A673 (cell line): ENCODE measurements around the gene FIBCD1. TPM values are rescaled to one million over a fixed set of nuclear protein-coding genes. Genes with fewer than 3 reads are reported as not detected.

Experiments used
- BruUV-seq: library from RNA; stranded (reverse); fragments of 400-500 nt; replicated peaks from 2 replicates; lab custom pipeline; 2021; lab: Mats Ljungman, UMichigan
- CTCF ChIA-PET: fragments of 300-600 bp; sonication (Branson Sonifier 250); formaldehyde crosslinking; loops from one replicate; lab custom pipeline; 2022; ENCODE audit warnings: antibody characterized with exemption; lab: Charles Lee
- POLR2A ChIA-PET: fragments of 300-600 bp; sonication (Branson Sonifier 250); formaldehyde crosslinking; loops from one replicate; lab custom pipeline; 2022; ENCODE audit warnings: antibody characterized with exemption; ENCODE audit not compliant: low non-redundant PET; lab: Charles Lee
- DNase-seq: peaks from one replicate; pipeline ENCODE4 v3.0.0-alpha.2; 2015; ENCODE audit warnings: low spot score
- H3K27ac ChIP-seq: fragments of 200-600 bp; sonication (generic); 2 replicates; pipeline ENCODE4 v1.5.1; 2016; ENCODE audit warnings: mixed run types, low read depth, mild to moderate bottlenecking, mixed read lengths, antibody characterized with exemption, low read length; ENCODE audit not compliant: poor library complexity, severe bottlenecking
- H3K27me3 ChIP-seq: fragments of 200-600 bp; sonication (generic); replicated peaks from 2 replicates; pipeline ENCODE4 v1.6.1; 2017; ENCODE audit warnings: mixed run types, low read depth, mild to moderate bottlenecking, mixed read lengths, antibody characterized with exemption, low read length; ENCODE audit not compliant: insufficient read depth, poor library complexity
- H3K36me3 ChIP-seq: fragments of 200-600 bp; sonication (generic); 2 replicates; pipeline ENCODE4 v1.6.1; 2016; ENCODE audit warnings: mixed run types, mild to moderate bottlenecking, mixed read lengths, antibody characterized with exemption, low read length; ENCODE audit not compliant: insufficient read depth, poor library complexity, severe bottlenecking
- H3K4me1 ChIP-seq: fragments of 200-600 bp; sonication (generic); 2 replicates; pipeline ENCODE4 v1.6.1; 2017; ENCODE audit warnings: mixed run types, mild to moderate bottlenecking, mixed read lengths, antibody characterized with exemption, low read length; ENCODE audit not compliant: insufficient read depth, poor library complexity, severe bottlenecking
- H3K4me3 ChIP-seq: fragments of 200-600 bp; sonication (generic); 2 replicates; pipeline ENCODE4 v1.5.1; 2016; ENCODE audit warnings: low read depth, mixed run types, mild to moderate bottlenecking, mixed read lengths, low read length; ENCODE audit not compliant: poor library complexity, severe bottlenecking
- H3K9me3 ChIP-seq: fragments of 200-600 bp; sonication (generic); 2 replicates; pipeline ENCODE4 v1.6.1; 2016; ENCODE audit warnings: mixed run types, low read depth, mild to moderate bottlenecking, mixed read lengths, antibody characterized with exemption, low read length; ENCODE audit not compliant: poor library complexity, severe bottlenecking
- CTCF ChIP-seq: fragments of 300-800, 200-600 bp; sonication (generic); conservative IDR thresholded peaks from 2 replicates; pipeline ENCODE4 v1.5.1; 2017; ENCODE audit warnings: low read depth, mild to moderate bottlenecking, antibody characterized with exemption, low read length, moderate library complexity, mixed read lengths
- EZH2 ChIP-seq: fragments of 200-600 bp; sonication (generic); IDR thresholded peaks from 2 replicates; pipeline ENCODE4 v1.6.1; 2017; ENCODE audit warnings: borderline replicate concordance, low read depth, mild to moderate bottlenecking, mixed read lengths, antibody characterized with exemption, low read length; ENCODE audit not compliant: poor library complexity, severe bottlenecking
- intact Hi-C: fragments of 100-400 bp; cut with micrococcal nuclease; formaldehyde crosslinking; loops from one replicate; pipeline ENCODE4 v1.10.0; 2022; ENCODE audit not compliant: unreplicated experiment
- total RNA-seq: library from RNA; stranded (reverse); gene quantifications from 2 replicates; pipeline ENCODE4 v1.2.3, GENCODE V29; 2021

The FIBCD1 gene
- total RNA-seq, 1 experiment from 2014 or later = 0.19 TPM

- no TSS peak for BruUV-seq
- peaks cover 47% of the 10 kb centered on the region for H3K27me3 ChIP-seq
These were observed 469 bp upstream of the FIBCD1 start for GRCh38 chr9:130939405-130940026.

GRCh38 chr9:130938184-130938651, 829 bp downstream of the FIBCD1 start:
- Histone ChIP-seq H3K36me3 (no peaks in the 10 kb centered on the region), H3K4me3 (peak overlapping the region; percentile 55), H3K4me1 (no peaks in the 10 kb centered on the region), H3K27me3 (peaks cover 45% of the 10 kb centered on the region), H3K9me3 (no peaks in the 10 kb centered on the region), H3K27ac (no peak overlapping the region)
- intact Hi-C loops = no loop called here
- ChIA-PET POLR2A (no interaction called here), CTCF (no interaction called here)
- TF ChIP-seq CTCF (no peak), EZH2 (no peak)
- BruUV-seq = no TSS peak
- no peak for DNase-seq

More at GRCh38 chr9:130939405-130940026, 469 bp upstream of the FIBCD1 start:
- intact Hi-C loops = loop anchor here (2.0 to 10.0 kb wide), 4 partner anchors 73 to 233 kb away; no protein-coding TSS in a partner anchor
- CTCF ChIA-PET = interaction anchor here (0.8 kb wide), 1 partner anchor 69 kb away, joined by 3 read pairs; no protein-coding TSS in a partner anchor
- Histone ChIP-seq H3K9me3 (no peaks in the 10 kb centered on the region), H3K4me3 (peak overlapping the region; percentile 55), H3K27ac (no peak overlapping the region), H3K4me1 (no peaks in the 10 kb centered on the region), H3K36me3 (no peaks in the 10 kb centered on the region)
- no peak for TF ChIP-seq EZH2
- TF ChIP-seq CTCF = no peak; the same call in 1 of the 2 replicates
- POLR2A ChIA-PET = interaction anchor here (0.5 kb wide), 1 partner anchor 80 kb away, joined by 10 read pairs; no protein-coding TSS in a partner anchor
- DNase-seq = no peak

GRCh38 chr9:130937146-130938076, 1.6 kb downstream of the FIBCD1 start:
- POLR2A ChIA-PET = no interaction called here

More at GRCh38 chr9:130937146-130938076, 1.6 kb downstream of the FIBCD1 start:
- Histone ChIP-seq H3K27ac (no peak overlapping the region), H3K36me3 (no peaks in the 10 kb centered on the region), H3K4me1 (no peaks in the 10 kb centered on the region), H3K9me3 (no peaks in the 10 kb centered on the region), H3K4me3 (no peak overlapping the region), H3K27me3 (peaks cover 43% of the 10 kb centered on the region)
- intact Hi-C loops = no loop called here
- CTCF ChIA-PET = no interaction called here
- TF ChIP-seq CTCF (no peak), EZH2 (no peak)
- BruUV-seq = no TSS peak
- DNase-seq = no peak
